Adrenal gland (tissue), 5 donors: ENCODE measurements around the gene BGN.

Experiments
- POLR2A ChIP-seq, 2 donors: fragments of 450-650 bp; IDR thresholded peaks; one replicate each; pipeline ENCODE4 v1.6.1; 2017; ENCODE audit warnings: antibody characterized with exemption in 2 of 2, mild to moderate bottlenecking in 2 of 2, moderate library complexity in 1 of 2
- TF ChIP-seq, protein P1 (sequence below), 6 experiments: fragments of 450-650 bp in 4 of 6; fragments of 200-600 bp in 2 of 6; sonication (generic) in 1 of 6; IDR thresholded peaks; 1 replicate in 5 of 6; 2 replicates in 1 of 6; pipeline versions ENCODE4 v1.5.1 to v1.8.0; 2016 to 2021; ENCODE audit warnings: antibody characterized with exemption in 6 of 6, mild to moderate bottlenecking in 2 of 6, moderate library complexity in 1 of 6
- donor health status: DM: no; HTN: no; CAD: no.

DNA sequence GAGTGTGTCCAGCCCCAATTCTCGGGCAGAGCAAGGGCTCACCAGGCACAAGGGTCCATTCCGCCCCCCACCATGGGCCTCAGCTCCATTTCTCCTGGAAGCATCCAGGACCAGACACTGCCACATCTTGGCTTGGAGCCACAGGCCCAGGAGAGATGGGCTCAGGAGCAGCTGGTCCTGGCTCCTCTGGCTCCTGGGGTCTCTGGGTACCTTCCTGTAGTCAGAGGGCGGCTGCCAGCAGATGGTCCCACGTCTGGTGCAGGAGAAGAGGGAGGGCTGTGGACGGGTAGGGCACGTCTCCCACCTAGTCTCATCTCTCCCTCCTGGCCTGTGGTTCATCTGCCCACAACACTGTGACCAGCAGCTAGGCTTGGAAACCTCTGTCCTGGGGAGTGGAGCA lies 30.7 kb downstream of the BGN start:
- TF ChIP-seq, protein P1, sequence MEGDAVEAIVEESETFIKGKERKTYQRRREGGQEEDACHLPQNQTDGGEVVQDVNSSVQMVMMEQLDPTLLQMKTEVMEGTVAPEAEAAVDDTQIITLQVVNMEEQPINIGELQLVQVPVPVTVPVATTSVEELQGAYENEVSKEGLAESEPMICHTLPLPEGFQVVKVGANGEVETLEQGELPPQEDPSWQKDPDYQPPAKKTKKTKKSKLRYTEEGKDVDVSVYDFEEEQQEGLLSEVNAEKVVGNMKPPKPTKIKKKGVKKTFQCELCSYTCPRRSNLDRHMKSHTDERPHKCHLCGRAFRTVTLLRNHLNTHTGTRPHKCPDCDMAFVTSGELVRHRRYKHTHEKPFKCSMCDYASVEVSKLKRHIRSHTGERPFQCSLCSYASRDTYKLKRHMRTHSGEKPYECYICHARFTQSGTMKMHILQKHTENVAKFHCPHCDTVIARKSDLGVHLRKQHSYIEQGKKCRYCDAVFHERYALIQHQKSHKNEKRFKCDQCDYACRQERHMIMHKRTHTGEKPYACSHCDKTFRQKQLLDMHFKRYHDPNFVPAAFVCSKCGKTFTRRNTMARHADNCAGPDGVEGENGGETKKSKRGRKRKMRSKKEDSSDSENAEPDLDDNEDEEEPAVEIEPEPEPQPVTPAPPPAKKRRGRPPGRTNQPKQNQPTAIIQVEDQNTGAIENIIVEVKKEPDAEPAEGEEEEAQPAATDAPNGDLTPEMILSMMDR (IDR thresholded peaks at IDR 0.05), result no peak
- TF ChIP-seq POLR2A (IDR thresholded peaks at IDR 0.05), result no peak
